HG03521 (cell line): ENCODE measurements around the gene SLC2A9.
A peak's percentile ranks its signal among the peaks of the same experiment; 100 is the strongest.

ENCODE experiments used
- ATAC-seq: cut with Tn5 transposase; IDR thresholded peaks from one replicate; pipeline ENCODE4 v1.9.1; 2021; ENCODE audit warnings: mild to moderate bottlenecking, moderate library complexity; ENCODE audit not compliant: unreplicated experiment

SLC2A9 gene

DNA sequence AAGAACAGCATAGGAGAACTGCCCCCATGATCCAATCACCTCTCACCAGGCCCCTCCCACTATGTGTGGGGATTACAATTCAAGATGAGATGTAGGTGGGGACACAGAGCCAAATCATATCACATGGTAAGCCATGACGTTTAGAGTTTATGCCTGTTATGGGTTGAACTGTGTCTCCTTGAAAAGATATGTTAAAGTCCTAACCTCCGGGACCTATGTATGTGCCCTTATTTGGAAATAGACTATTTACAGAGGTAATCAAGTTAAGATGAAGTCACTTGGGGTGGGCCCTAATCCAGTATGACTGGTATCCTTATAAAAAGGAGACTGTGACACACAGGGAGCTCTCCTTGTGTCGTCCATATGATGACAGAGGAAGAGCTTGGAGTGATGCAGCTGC, 25.2 kb upstream of the SLC2A9 start:
- ATAC-seq, result no peak

DNA sequence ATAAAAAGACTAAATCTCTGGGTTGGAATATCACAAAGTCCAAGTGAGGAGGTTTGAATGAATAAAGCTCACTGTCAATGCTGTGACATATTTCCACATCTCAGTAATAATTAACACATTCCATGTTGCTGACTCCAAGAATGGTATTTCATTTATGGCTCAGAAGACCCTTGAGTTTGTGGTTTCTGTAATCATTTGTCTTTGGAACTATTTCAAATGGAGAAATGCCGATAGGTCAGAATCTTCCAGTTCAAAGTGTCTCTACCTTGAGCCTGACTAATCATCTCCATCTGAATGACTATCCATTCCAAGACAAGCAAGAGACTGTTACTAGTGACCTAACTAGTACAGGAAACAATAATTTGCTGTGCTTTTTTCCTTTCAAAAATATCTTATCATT, 24.2 kb upstream of the SLC2A9 start:
- no peak for ATAC-seq

GRCh38 chr4:10041036-10041435, 19.7 kb upstream of the SLC2A9 start:
- ATAC-seq, result no peak

DNA sequence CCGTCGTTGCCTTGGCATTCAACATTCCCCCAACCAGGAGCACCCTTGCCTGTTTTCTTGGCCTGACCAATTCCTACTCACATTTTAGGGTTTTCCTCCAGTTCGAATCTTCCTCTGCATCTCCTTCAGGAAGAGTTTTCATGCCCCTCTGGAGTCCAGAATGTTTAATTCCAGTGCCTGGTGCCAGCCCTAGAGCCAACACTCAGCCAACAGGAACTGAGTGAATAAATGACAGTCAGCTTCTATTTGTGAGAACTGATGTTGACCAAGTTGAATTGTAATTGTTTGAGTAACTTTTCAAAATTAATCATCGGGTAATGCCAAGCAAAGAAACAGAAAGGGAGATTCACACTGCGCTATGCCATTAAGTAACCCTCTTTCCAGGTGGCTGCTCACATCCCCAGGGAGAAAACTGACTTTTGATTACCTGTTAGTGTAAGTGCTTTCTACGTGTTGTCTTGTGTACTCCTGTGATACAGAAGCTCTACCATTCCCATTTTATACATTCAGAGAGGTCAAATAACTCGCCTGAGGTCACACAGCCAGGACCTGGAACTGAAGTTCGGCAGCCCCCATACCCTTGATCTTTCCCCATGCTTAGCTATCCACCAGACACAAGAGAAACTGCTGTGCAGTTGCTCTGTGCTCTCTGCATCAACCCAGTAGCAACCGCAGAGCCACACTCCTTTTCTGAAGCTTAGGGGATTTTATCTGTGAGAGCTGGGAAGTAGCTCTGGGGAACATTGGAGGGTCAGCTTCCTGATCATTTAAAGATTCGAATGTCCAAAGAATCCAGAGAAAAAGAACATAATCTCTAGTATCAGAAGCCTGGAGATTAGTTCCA, 19.0 kb upstream of the SLC2A9 start:
- ATAC-seq, result no peak

DNA sequence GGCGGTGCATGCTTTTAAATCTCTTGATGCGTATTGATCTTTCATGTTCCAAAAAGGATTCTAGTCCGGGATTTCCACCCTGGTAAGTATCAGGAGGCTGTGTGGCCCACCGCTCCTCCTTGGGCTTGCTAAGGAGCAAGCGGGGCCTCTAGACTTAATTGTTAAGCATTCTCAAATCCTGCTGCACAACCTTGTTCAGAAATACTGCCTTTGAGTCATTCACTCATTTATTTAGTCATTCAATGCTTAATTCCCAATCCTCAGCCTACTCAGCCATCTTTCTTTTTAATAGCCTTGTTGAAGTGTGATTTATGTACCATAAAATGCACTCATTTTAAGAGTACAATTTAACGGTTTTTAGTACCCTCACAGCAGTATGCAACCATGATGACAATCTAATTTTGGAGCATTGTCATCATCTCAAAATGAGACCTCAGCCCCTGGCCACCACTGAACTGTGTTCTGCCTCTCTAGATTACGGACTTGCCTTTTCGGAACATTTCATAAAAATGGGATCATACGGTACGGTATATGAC, 15.6 kb upstream of the SLC2A9 start:
- no peak for ATAC-seq

DNA sequence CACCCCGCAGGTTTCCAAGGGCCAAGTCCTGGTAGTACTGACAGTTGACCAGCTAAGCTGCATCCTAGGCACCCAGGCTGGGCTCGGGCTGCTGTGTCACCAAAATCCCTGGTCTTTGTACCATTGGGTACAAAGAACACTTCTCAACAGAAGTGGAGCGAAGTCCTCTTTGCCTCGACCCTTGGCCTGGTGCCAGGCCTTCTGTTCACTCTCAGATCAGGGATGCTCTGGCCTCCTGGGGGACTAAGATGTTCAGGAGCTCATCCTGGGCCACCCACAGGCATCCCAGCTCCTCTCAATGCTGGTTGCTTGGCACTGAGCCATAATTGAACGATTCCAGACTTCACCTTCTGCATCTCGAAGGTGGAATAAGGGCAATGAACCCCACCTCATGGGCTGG, 13.8 kb upstream of the SLC2A9 start:
- no peak for ATAC-seq

- ATAC-seq, result no peak
These were observed 13.4 kb upstream of the SLC2A9 start for GRCh38 chr4:10034612-10035104.

DNA sequence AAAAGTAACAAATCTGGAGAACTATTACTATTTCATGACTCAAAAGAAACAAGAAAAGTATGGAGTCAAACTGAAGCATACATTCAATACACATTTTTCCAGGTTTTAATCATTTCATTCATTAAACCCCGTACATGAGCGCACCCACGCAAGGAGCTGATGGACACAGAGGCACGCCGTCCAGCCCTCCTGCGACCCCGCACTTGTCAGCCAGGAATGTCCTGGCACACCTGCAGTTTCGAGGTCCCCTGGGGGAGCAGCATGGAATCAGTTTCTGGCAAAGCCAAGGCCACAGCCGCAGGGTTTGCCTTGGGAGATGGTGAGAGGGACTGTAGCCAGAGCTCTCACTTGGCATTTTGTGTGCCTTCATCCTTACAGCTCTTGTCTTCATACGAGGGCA, 12.8 kb upstream of the SLC2A9 start:
- ATAC-seq, result no peak

DNA sequence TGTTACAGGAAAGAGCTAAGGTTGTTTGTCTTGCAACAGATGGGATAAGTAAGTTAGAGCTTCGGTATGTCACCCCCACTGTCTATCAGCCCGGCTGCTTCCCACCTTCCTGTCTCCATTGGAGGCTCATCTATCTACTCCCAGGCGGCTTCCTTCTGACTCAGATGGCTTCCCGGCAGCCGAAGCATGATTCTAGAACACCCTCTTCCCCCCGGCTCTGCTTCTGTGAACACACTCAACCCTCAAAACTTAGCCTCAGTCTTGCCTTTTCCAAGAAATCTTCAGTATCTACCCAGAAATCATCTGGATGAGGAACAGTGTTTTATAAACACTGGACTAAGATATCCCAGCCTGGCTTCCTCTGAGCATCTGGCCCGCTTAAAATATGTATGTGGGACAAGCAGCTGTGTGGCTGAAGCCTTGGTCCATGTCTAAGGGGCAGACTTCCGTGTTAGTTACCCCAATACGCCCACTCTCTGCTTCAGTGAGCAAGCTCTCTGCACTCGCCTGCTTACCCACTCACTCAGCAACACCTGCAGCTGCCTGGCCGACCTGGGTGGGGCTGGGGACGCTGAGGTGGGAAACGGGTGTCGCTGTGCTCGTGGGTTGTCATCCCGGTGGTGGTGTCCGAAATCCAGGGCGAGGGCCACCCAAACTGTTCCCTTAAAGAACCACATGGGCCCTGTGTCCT, 12.0 kb upstream of the SLC2A9 start:
- ATAC-seq, result peak; percentile 64

- no peak for ATAC-seq
These were observed 11.3 kb upstream of the SLC2A9 start for GRCh38 chr4:10032625-10033024.

DNA sequence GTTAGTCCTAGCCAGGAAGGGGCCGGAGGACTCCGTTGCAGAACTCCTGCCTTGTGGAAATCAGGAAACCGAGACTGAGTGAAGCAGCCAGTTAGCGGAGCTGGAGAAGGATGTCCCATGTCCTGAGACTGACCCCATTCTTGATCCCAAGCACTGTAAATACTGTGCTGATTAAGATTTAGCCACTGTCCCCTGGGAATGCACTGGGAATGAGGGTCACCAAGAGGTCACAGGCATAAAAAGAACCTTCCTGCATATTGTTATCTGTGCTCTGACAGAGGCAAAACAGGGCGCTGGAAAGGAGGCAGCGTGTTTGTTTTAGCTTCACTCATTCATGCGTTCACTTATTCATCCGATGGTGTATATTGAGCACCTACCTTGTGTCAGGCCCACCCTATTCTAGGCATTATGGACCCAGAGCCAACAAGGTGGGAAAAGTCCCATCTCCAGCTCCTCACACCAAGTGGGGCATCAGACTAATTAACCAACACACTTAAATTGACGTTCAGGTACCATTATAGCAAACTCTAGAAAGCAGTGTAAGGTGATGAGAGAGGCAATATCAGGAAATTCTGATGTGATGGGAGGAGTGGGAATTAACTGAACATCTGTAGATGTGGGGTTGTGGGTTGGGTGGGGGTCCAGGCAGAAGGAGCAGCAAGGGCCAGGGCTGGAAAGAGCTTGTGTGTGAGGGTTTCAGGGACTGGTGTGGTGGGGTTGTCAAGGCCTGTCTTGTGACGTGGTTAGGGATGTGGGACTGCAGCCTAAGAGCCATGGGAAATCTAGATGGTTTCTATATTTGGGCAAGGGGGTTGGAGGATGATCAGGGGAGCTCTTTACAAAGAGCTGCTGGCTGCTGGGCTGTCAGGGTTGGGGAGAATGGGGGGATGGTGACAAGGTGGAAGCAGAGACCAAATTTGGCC, 10.6 kb upstream of the SLC2A9 start:
- no peak for ATAC-seq

DNA sequence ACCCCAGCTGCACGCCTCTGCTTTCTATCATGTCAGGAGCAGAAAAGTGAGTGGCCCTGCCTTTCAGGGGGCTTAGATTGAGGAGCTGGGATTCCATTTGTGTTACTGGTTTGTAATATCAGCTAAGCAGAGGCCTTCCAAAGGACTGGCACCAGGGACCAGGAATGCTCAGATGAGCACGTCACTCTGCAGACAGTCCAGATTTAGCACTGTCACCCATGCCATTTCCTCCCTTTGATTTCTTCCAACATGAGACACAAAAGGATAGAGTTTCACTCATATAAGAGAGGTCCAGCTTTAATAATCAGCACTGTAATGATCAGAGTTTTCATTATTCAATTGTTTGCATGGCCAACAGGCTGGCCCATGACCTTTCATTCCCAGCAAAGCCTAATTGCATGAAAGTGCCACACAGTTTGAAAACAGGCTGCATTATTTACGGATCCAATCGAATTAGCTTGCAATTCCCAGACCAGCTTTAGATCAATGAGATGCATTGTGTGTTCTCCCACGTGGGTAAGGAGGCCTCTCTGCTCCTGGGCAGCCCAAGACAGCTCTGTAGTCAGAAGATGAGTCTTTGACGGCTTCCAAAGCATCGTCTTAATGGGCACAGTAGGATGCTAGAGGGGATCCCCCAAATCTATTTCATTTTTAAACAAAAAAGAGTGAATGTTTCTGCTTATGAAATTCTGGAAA, 9.8 kb upstream of the SLC2A9 start:
- no peak for ATAC-seq

DNA sequence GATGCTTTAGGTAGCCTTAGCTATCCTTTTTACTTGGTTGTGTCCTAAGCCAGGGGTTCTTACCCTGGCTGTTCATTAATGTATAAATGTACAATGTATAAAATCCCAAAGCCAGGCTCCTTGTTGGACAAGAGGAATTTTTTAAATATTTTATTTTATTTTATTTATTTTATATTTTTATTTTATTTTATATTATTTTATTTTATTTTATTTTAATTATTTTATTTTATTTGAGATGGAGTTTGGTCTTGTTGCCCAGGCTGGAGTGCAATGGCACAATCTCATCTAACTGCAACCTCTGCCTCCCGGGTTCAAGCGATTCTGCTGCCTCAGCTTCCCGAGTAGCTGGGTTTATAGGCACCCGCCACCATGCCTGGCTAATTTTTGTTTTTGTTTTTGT, 8.1 kb upstream of the SLC2A9 start:
- ATAC-seq, result no peak

- ATAC-seq, result no peak
These were observed 7.6 kb upstream of the SLC2A9 start for GRCh38 chr4:10028910-10029309.

DNA sequence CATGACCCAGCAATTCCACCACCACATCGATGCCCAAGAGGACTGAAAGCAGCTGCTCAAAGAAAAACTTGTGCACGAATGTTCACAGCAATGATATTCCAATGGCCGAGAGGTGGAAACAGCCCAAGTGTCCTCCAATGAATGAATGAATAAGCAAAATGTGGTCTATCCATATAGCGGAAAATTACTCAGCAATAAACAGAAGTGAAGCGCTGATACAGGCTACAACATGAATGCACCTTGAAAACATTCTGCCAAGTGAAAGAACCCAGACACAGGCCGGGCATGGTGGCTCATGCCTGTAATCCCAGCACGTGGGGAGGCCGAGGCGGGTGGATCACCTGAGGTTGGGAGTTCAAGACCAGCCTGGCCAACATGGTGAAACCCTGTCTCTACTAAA, 5.2 kb upstream of the SLC2A9 start:
- ATAC-seq, result no peak

- ATAC-seq, result no peak
These were observed 4.0 kb upstream of the SLC2A9 start for GRCh38 chr4:10025230-10025806.

DNA sequence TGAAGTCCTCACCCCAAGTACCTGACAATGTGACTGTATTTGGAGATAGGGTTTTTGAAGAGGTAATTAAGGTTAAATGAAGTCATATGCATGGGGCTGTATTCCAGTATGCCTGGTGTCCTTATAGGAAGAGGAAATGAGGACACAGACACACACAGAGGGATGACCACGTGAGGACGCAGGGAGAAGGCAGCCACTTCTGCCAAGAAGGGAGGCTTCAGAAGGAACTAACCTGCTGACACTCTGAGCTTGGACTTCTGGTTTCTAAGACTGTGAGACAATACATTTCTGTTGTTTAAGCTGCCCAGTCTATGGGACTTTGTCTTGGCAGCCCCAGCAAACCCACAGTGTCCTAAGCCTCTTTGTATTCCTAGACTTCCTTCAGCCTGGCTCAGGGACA, 3.0 kb upstream of the SLC2A9 start:
- no peak for ATAC-seq

GRCh38 chr4:10023806-10024205, 2.5 kb upstream of the SLC2A9 start:
- no peak for ATAC-seq

DNA sequence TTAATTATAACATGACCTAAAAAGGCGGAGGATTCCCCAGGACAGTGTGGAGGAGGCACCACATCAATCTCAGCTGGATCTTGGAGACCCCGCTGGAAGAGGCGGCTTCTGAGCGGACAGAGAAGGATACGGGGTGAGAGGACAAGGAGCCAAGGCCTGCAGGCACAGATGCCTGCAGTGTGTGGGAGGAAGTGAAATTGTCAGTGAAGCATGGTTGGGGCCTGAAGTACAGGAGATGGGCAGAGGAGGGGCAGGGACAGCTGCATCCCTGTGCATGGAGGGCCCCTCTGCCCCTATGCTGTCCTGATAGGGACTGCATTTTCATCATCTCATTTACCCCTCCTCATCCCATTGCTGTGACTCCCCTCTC, 1.7 kb upstream of the SLC2A9 start:
- no peak for ATAC-seq
